ENCODE data around the gene TTBK1.

TTBK1 gene

DNA sequence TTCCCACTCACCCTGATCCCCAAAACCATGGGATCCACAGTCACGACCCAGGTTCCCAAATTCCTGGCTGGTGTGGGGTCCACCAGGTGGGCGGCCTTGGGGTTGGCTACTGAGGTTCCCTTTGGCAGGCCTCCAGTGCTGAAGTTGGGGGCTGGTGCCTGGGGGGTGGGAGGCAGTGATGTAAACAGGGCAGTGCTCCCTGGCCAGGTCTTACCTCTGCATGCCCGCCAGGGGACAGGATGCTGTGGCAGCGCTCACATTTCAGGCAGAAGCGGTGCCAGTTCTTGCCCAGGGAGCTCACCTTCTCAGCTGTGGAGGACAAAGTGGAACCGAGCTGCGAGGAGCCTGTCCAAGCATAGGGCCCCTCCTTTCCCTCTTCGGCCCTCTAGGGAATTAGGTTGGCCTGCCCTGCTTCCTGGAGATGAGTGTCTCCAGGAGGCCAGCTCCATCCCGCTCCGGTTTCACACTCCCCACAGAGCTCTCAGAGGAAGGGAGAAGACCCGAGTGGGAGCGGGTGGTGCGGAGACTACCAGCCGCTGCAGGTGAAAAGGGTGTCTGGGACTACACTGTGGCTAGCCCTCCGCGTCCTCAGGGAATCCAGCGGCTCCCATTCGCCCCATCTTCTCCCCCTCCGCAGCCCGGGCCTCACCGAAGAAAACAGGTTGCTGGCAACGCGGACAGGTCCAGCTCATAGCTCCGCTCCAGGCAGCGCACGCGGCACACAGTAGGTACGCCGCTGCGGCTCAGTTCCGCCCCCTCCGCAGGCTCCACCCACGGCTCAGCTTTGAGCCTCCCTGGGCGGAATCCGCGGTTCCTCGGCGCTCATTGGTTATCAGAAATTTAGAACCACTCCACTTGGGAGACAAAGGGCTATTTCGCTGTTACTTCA lies 65.1 kb downstream of the TTBK1 start, which contains the start of gene CRIP3:
TSS of gene CRIP3 (minus strand) at position 726 of the 889 bp plus-strand sequence. CDS start at position 692, 34 bp downstream.
- TF ChIP-seq, protein P1, sequence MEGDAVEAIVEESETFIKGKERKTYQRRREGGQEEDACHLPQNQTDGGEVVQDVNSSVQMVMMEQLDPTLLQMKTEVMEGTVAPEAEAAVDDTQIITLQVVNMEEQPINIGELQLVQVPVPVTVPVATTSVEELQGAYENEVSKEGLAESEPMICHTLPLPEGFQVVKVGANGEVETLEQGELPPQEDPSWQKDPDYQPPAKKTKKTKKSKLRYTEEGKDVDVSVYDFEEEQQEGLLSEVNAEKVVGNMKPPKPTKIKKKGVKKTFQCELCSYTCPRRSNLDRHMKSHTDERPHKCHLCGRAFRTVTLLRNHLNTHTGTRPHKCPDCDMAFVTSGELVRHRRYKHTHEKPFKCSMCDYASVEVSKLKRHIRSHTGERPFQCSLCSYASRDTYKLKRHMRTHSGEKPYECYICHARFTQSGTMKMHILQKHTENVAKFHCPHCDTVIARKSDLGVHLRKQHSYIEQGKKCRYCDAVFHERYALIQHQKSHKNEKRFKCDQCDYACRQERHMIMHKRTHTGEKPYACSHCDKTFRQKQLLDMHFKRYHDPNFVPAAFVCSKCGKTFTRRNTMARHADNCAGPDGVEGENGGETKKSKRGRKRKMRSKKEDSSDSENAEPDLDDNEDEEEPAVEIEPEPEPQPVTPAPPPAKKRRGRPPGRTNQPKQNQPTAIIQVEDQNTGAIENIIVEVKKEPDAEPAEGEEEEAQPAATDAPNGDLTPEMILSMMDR (IDR thresholded peaks at IDR 0.05; ENCODE audit: low read depth, low read length): peak; percentile 7
- no peak for DNase-seq (ENCODE audit: extremely low read depth, low read depth)

DNA sequence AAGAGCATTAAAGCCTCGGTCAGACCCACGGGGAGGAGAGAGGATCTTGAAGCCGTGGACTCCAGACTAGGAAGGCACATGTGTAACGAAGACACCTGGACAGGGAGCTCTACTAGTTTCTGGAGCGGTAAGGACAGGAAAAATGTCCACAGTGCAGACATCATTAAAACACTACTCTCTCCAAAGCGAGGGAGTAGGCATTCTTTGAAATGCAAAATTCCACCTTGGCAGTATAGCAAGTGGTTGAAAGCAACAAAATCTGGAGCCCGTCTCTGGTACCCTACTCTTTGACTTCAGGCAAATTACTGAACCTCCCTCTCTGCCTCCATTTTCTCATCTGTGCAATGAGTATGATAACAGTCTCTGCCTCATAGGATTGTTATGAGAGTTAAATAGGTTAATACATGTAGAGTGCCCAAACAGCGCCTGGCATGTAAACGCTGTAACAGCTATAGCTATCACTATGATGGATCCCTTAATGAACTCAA lies 65.8 kb downstream of the TTBK1 start:
- TF ChIP-seq, protein P1 (IDR thresholded peaks at IDR 0.05; ENCODE audit: low read depth, low read length): no peak
- DNase-seq (ENCODE audit: extremely low read depth, low read depth): no peak

- no peak for DNase-seq (ENCODE audit: extremely low read depth, low read depth)
- TF ChIP-seq, protein P1 (IDR thresholded peaks at IDR 0.05; ENCODE audit: low read depth, low read length): no peak
Measured at GRCh38 chr6:43310134-43310533, 66.9 kb downstream of the TTBK1 start.

- TF ChIP-seq, protein P1 (IDR thresholded peaks at IDR 0.05; ENCODE audit: low read depth, low read length): no peak
- DNase-seq (ENCODE audit: extremely low read depth, low read depth): no peak
Measured at GRCh38 chr6:43310624-43311023, 67.3 kb downstream of the TTBK1 start.

GRCh38 chr6:43311666-43312065 lies 68.4 kb downstream of the TTBK1 start:
- TF ChIP-seq, protein P1 (IDR thresholded peaks at IDR 0.05; ENCODE audit: low read depth, low read length): no peak
- DNase-seq (ENCODE audit: extremely low read depth, low read depth): no peak

GRCh38 chr6:43313813-43314212 lies 70.5 kb downstream of the TTBK1 start:
- TF ChIP-seq, protein P1 (IDR thresholded peaks at IDR 0.05; ENCODE audit: low read depth, low read length): no peak
- DNase-seq (ENCODE audit: extremely low read depth, low read depth): no peak

DNA sequence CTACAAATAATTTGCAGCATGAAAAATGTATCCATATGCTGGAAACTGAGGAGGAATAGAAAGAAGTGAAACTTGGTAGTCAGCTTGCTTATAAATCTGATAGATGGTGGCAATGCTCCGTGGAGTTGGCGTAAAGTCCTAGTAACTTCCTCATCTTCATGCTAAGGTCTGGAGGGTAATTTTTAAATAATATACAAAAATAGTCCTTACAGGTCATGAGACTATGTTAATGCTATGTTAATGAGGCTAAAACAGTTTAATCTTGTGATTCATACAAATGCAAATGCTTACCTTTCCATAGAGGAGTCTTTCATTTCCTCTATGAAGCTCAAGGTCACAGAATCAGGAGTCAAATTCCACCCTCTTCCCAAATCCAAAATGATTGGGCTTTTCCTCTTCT lies 74.7 kb downstream of the TTBK1 start:
- DNase-seq (ENCODE audit: extremely low read depth, low read depth): no peak

More for the DNA sequence above, 74.7 kb downstream of the TTBK1 start:
- TF ChIP-seq, protein P1 (IDR thresholded peaks at IDR 0.05; ENCODE audit: low read depth, low read length): no peak

Measured in AG09319 (cell line).